K562 (cell line): ENCODE measurements around the gene ZC3H15. TPM values are rescaled to one million over a fixed set of nuclear protein-coding genes. Genes with fewer than 3 reads are reported as not detected.

Experiments
- ATAC-seq: fragments of 200-7000 bp; cut with Tn5 transposase; 3 replicates; pipeline ENCODE4 v1.9.1; 2020; ENCODE audit warnings: moderate library complexity
- BruUV-seq: library from RNA; stranded (reverse); fragments of 400-500 nt; replicated peaks from 2 replicates; lab custom pipeline; 2021; lab: Mats Ljungman, UMichigan
- CTCF ChIA-PET: fragments of 300-600 bp; formaldehyde crosslinking; extraction: SDS; loops from one replicate; lab custom pipeline; 2021; ENCODE audit warnings: low intra/inter-chr PET ratio; lab: Yijun Ruan, JAX
- POLR2A ChIA-PET: fragments of 300-600, 350-650 bp; sonication (Branson Sonifier 250); formaldehyde crosslinking; extraction: SDS; loops from one replicate; lab custom pipeline; 2021; ENCODE audit warnings: antibody characterized with exemption, inconsistent platforms; lab: Yijun Ruan, JAX
- DNase-seq, 4 experiments: peaks; one replicate each; pipeline versions ENCODE4 v3.0.0 to v3.0.0-alpha.2; 2011 to 2018; ENCODE audit warnings: low spot score in 3 of 4, mixed read lengths in 3 of 4; ENCODE audit errors: extremely low read depth in 1 of 4
- FAIRE-seq: peaks from 2 replicates; lab custom pipeline; 2011; peaks lifted over from hg19 to GRCh38; lab: Jason Lieb, UNC
- H2AFZ ChIP-seq: 2 replicates; pipeline ENCODE4 v1.6.0; 2011; ENCODE audit warnings: low read depth, low read length, control low read depth, inconsistent platforms
- H3K27ac ChIP-seq: fragments of 200-600 bp; 3 replicates; pipeline ENCODE4 v1.8.0; 2011; ENCODE audit warnings: low read depth, mild to moderate bottlenecking, control low read depth, inconsistent platforms, low read length, moderate library complexity, mixed read lengths; ENCODE audit errors: extremely low read depth
- H3K27me3 ChIP-seq, 2 experiments: fragments of 300-600 bp in 1 of 2; 2 replicates in 1 of 2; 3 replicates in 1 of 2; pipeline versions ENCODE4 v1.6.0 to v1.8.0; 2011; ENCODE audit warnings: inconsistent platforms in 2 of 2, low read length in 2 of 2, mild to moderate bottlenecking in 1 of 2, mixed read lengths in 1 of 2, moderate library complexity in 1 of 2; ENCODE audit not compliant: control insufficient read depth in 2 of 2, insufficient read depth in 2 of 2
- H3K36me3 ChIP-seq: fragments of 300-600 bp; 3 replicates; pipeline ENCODE4 v1.8.0; 2011; ENCODE audit warnings: mild to moderate bottlenecking, low read length, inconsistent platforms; ENCODE audit not compliant: control insufficient read depth, insufficient read depth
- H3K4me1 ChIP-seq, 2 experiments: fragments of 200-600 bp in 1 of 2; replicated peaks in 1 of 2; 2 replicates in 1 of 2; 3 replicates in 1 of 2; pipeline versions ENCODE4 v1.5.1 to v1.8.0; 2011; ENCODE audit warnings: inconsistent platforms in 2 of 2, low read length in 2 of 2, mild to moderate bottlenecking in 1 of 2, mixed read lengths in 1 of 2, moderate library complexity in 1 of 2; ENCODE audit not compliant: control insufficient read depth in 2 of 2, insufficient read depth in 2 of 2
- H3K4me2 ChIP-seq: 2 replicates; pipeline ENCODE4 v1.6.1; 2011; ENCODE audit warnings: low read length, control low read depth, inconsistent platforms, mixed read lengths; ENCODE audit not compliant: insufficient read depth
- H3K4me3 ChIP-seq: fragments of 200-600 bp; sonication (generic), shearing (Covaris generic); 2 replicates; pipeline ENCODE4 v1.5.1; 2016; ENCODE audit warnings: control low read depth, inconsistent platforms
- H3K79me2 ChIP-seq: fragments of 200-600 bp; 3 replicates; pipeline ENCODE4 v1.8.0; 2011; ENCODE audit warnings: low read length, inconsistent platforms; ENCODE audit not compliant: control insufficient read depth, insufficient read depth
- H3K9ac ChIP-seq, 2 experiments: 2 replicates each; pipeline versions ENCODE4 v1.6.0 to v1.6.1; 2011; ENCODE audit warnings: low read depth in 2 of 2, low read length in 2 of 2, control low read depth in 1 of 2, inconsistent platforms in 1 of 2, mild to moderate bottlenecking in 1 of 2, mixed read lengths in 1 of 2; ENCODE audit not compliant: insufficient read depth in 1 of 2
- H3K9me1 ChIP-seq: one replicate; pipeline ENCODE4 v1.6.0; 2011; ENCODE audit warnings: inconsistent platforms, mild to moderate bottlenecking, low read length, moderate library complexity; ENCODE audit not compliant: control insufficient read depth, insufficient read depth
- H3K9me3 ChIP-seq: replicated peaks from 2 replicates; pipeline ENCODE4 v1.5.1; 2011; ENCODE audit warnings: low read depth, low read length, inconsistent platforms; ENCODE audit not compliant: control insufficient read depth, insufficient read depth
- H4K20me1 ChIP-seq: replicated peaks from 2 replicates; pipeline ENCODE4 v1.6.1; 2011; ENCODE audit warnings: low read length, inconsistent platforms, mixed read lengths; ENCODE audit not compliant: control insufficient read depth, insufficient read depth
- EHMT2 ChIP-seq: fragments of 450-650 bp; IDR thresholded peaks from 2 replicates; pipeline ENCODE4 v1.6.1; 2018; ENCODE audit warnings: antibody characterized with exemption
- GTF2E2 ChIP-seq: fragments of 200-800 bp; sonication (Bioruptor generic); IDR thresholded peaks from 2 replicates; pipeline ENCODE4 v1.6.1; 2016; ENCODE audit warnings: missing genetic modification characterization, missing compliant biosample characterization
- KDM5B ChIP-seq: fragments of 200-600 bp; sonication (generic); IDR thresholded peaks from 2 replicates; pipeline ENCODE4 v1.6.1; 2012; ENCODE audit warnings: low read depth, mild to moderate bottlenecking, moderate library complexity, low read length, control low read depth, inconsistent platforms; ENCODE audit not compliant: insufficient replicate concordance
- LCOR ChIP-seq: sonication (generic); formaldehyde crosslinking; IDR thresholded peaks from 2 replicates; pipeline ENCODE4 v1.8.0; 2022; ENCODE audit warnings: mild to moderate bottlenecking, missing genetic modification reagents
- PTBP1 ChIP-seq: fragments of 200-400 bp; formaldehyde crosslinking; IDR thresholded peaks from 2 replicates; pipeline ENCODE4 v1.6.1; 2017; ENCODE audit warnings: low read depth, low read length
- PYGO2 ChIP-seq: fragments of 450-650 bp; IDR thresholded peaks from 2 replicates; pipeline ENCODE4 v1.6.1; 2016; ENCODE audit warnings: mild to moderate bottlenecking, missing genetic modification characterization, moderate library complexity, missing compliant biosample characterization
- RAD21 ChIP-seq, 2 experiments: fragments of 250-450 bp in 1 of 2; fragments of 450-650 bp in 1 of 2; sonication (Bioruptor Pico) in 1 of 2; formaldehyde crosslinking in 1 of 2; IDR thresholded peaks in 1 of 2; conservative IDR thresholded peaks in 1 of 2; 2 replicates each; pipeline versions ENCODE4 v1.4.0 to v1.8.0; 2020 to 2022; ENCODE audit warnings: mild to moderate bottlenecking in 2 of 2, moderate library complexity in 1 of 2
- ZNF133 ChIP-seq: fragments of 250-450 bp; sonication (Bioruptor Pico); IDR thresholded peaks from 2 replicates; pipeline ENCODE4 v1.4.0; 2020; ENCODE audit warnings: mild to moderate bottlenecking
- ZNF175 ChIP-seq: fragments of 200-800 bp; sonication (Bioruptor generic); IDR thresholded peaks from 2 replicates; pipeline ENCODE4 v1.6.1; 2016; ENCODE audit warnings: low read depth, mild to moderate bottlenecking, missing genetic modification characterization, missing compliant biosample characterization
- ZNF277 ChIP-seq: fragments of 250-450 bp; sonication (Bioruptor Pico); IDR thresholded peaks from 2 replicates; pipeline ENCODE4 v1.8.0; 2022; ENCODE audit warnings: inconsistent platforms, mild to moderate bottlenecking, moderate library complexity, borderline replicate concordance
- WGBS: fragments of 100-300 bp; shearing (Covaris generic); methylation state at CpG from one replicate; pipeline ENCODE4 v1.1.6; 2016; ENCODE audit warnings: low coverage, mixed read lengths; ENCODE audit not compliant: insufficient coverage; ENCODE audit errors: missing lambda C conversion rate; 5-methylcytosine and 5-hydroxymethylcytosine counted together
- in situ Hi-C: fragments of 300-500 bp; cut with MboI; formaldehyde crosslinking; loops from 4 replicates; pipeline ENCODE4 v1.15.0; 2018; ENCODE audit warnings: inconsistent platforms, mixed read lengths
- intact Hi-C: fragments of 100-400 bp; cut with micrococcal nuclease; formaldehyde crosslinking; loops from 2 replicates; pipeline ENCODE4 v1.14.2; 2022
- polyA plus RNA-seq, 8 experiments: library from polyadenylated mRNA; depleted of rRNA in 4 of 8; stranded (reverse) in 5 of 8; unstranded in 3 of 8; fragments of >200 nt; fragmentation: Nextera tagmentation in 2 of 8; fragmentation: Illumina TruSeq in 1 of 8; extraction: Ambion mirVana in 2 of 8; extraction: Trizol in 1 of 8; gene quantifications; 2 replicates each; pipeline versions ENCODE4 v1.2.1 to v1.2.3, GENCODE V29; 2011 to 2014; ENCODE audit warnings: inconsistent platforms in 1 of 8, missing spikeins in 1 of 8
- total RNA-seq, 7 experiments: library from RNA; depleted of rRNA in 6 of 7; stranded (reverse); fragments of >200 nt in 6 of 7; fragmentation: Illumina TruSeq in 2 of 7; extraction: Trizol in 2 of 7; gene quantifications; 2 replicates each; pipeline versions ENCODE4 v1.2.1 to v1.2.3, GENCODE V29; 2011 to 2021; ENCODE audit warnings: low replicate concordance in 1 of 7
- TF ChIP-seq, protein P1 (sequence below), 2 experiments: fragments of 450-650 bp; formaldehyde crosslinking in 1 of 2; IDR thresholded peaks; 2 replicates each; pipeline versions ENCODE4 v1.4.0 to v1.6.1; 2014 to 2020; ENCODE audit warnings: mild to moderate bottlenecking in 2 of 2, borderline replicate concordance in 1 of 2, low read depth in 1 of 2

ZC3H15 gene
- total and polyA plus RNA-seq, 9 of the 15 experiments (the other 6 are each of a cell fraction or from before 2014, with no cell fraction given) = 132 to 286 (median 189) TPM

DNA sequence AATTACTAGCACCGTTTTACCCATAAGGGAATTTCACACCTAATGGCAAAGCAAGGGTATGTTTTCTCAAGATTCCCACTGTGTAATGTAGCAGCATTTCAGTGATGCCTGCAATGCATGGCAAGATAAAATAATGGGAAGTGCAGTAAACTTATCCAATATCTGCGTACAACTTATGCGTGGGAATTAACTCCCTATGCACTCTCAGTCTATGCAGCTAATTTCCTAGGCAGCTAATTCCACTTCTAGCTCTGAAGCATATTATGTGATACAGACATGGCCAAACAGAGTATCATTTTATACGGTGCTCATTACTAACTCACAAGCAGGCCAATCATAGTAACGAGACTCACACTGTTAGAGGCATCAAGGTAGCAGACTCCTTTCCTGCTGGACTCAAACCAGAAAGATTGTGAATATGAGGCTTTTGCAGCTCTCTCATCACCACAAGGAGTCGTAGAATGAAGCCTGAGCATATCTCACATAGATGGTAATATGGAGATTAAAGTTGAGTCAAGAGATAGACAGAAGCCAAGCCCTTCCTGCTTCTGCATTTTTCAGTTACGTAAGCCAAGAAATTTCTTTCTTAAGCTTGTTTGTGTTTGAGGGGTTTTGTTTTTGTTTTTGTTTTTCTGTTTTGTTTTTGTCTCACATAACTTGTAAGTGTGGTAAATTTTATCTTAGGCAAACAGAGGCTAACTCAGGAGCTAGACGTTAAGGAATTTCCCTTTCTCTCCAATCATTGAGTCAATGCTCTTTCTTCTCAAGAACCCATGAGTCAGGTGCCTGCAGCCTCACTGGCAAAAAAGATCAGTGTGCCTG is 69.0 kb downstream of the ZC3H15 start:
- in situ Hi-C loops = no loop called here
- ChIA-PET CTCF (no interaction called here), POLR2A (interaction anchor here (0.8 to 1.2 kb wide), 3 partner anchors 15 to 34 kb away, joined by 3 to 4 read pairs (median 4); no protein-coding TSS in a partner anchor)
- intact Hi-C loops = no loop called here
- no peaks in the 10 kb centered on the region for H3K9me1 ChIP-seq
- no peaks in the 10 kb centered on the region for H4K20me1 ChIP-seq
- BruUV-seq = no TSS peak
- no peaks in the 10 kb centered on the region for H3K9me3 ChIP-seq
- peak; percentile 83 for ATAC-seq
- no peak overlapping the region; the same call in 1 of the 2 replicates for H2AFZ ChIP-seq
- H3K36me3 ChIP-seq = no peaks in the 10 kb centered on the region
- no peak overlapping the region for H3K4me3 ChIP-seq
- no peak overlapping the region for H3K9ac ChIP-seq
- H3K27ac ChIP-seq = no peak overlapping the region
- no peak for FAIRE-seq
- DNase-seq = peak in 1 of 4 experiments; percentile 19
- H3K4me2 ChIP-seq = no peak overlapping the region
- H3K27me3 ChIP-seq = no peaks in the 10 kb centered on the region
- no peaks in the 10 kb centered on the region; a peak in 1 of 5 replicates for H3K4me1 ChIP-seq
- H3K79me2 ChIP-seq = no peaks in the 10 kb centered on the region
- WGBS = 7% methylated on average over 8 of the region's 8 CpGs
- no peak for TF ChIP-seq PTBP1
- peak; percentile 54 to 58 for TF ChIP-seq RAD21 (CRISPR knock-in tag; conservative IDR thresholded peaks at IDR 0.05 in 1 of 2, IDR thresholded peaks at IDR 0.05 in 1 of 2)
- no peak for TF ChIP-seq ZNF175 (CRISPR knock-in tag)
- no peak for TF ChIP-seq ZNF277 (CRISPR knock-in tag)
- TF ChIP-seq GTF2E2 (tag) = no peak
- no peak for TF ChIP-seq LCOR (CRISPR knock-in tag)
- TF ChIP-seq KDM5B = no peak
- TF ChIP-seq, protein P1, sequence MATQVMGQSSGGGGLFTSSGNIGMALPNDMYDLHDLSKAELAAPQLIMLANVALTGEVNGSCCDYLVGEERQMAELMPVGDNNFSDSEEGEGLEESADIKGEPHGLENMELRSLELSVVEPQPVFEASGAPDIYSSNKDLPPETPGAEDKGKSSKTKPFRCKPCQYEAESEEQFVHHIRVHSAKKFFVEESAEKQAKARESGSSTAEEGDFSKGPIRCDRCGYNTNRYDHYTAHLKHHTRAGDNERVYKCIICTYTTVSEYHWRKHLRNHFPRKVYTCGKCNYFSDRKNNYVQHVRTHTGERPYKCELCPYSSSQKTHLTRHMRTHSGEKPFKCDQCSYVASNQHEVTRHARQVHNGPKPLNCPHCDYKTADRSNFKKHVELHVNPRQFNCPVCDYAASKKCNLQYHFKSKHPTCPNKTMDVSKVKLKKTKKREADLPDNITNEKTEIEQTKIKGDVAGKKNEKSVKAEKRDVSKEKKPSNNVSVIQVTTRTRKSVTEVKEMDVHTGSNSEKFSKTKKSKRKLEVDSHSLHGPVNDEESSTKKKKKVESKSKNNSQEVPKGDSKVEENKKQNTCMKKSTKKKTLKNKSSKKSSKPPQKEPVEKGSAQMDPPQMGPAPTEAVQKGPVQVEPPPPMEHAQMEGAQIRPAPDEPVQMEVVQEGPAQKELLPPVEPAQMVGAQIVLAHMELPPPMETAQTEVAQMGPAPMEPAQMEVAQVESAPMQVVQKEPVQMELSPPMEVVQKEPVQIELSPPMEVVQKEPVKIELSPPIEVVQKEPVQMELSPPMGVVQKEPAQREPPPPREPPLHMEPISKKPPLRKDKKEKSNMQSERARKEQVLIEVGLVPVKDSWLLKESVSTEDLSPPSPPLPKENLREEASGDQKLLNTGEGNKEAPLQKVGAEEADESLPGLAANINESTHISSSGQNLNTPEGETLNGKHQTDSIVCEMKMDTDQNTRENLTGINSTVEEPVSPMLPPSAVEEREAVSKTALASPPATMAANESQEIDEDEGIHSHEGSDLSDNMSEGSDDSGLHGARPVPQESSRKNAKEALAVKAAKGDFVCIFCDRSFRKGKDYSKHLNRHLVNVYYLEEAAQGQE (IDR thresholded peaks at IDR 0.05; ENCODE audit: borderline replicate concordance) = peak; percentile 20; the same call in 1 of the 2 replicates
- TF ChIP-seq, protein P1 (CRISPR knock-in tag; IDR thresholded peaks at IDR 0.05; ENCODE audit: low read depth) = no peak
- TF ChIP-seq EHMT2 = no peak
- TF ChIP-seq PYGO2 (tag) = no peak
- TF ChIP-seq ZNF133 (CRISPR knock-in tag) = no peak
